Measurements from ENCODE around the gene MYO1E.

MYO1E gene

GRCh38 chr15:59262316-59262715, 110.4 kb downstream of the MYO1E start:
- no peak overlapping the region for H3K27ac ChIP-seq
- TF ChIP-seq, protein P1, sequence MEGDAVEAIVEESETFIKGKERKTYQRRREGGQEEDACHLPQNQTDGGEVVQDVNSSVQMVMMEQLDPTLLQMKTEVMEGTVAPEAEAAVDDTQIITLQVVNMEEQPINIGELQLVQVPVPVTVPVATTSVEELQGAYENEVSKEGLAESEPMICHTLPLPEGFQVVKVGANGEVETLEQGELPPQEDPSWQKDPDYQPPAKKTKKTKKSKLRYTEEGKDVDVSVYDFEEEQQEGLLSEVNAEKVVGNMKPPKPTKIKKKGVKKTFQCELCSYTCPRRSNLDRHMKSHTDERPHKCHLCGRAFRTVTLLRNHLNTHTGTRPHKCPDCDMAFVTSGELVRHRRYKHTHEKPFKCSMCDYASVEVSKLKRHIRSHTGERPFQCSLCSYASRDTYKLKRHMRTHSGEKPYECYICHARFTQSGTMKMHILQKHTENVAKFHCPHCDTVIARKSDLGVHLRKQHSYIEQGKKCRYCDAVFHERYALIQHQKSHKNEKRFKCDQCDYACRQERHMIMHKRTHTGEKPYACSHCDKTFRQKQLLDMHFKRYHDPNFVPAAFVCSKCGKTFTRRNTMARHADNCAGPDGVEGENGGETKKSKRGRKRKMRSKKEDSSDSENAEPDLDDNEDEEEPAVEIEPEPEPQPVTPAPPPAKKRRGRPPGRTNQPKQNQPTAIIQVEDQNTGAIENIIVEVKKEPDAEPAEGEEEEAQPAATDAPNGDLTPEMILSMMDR (IDR thresholded peaks at IDR 0.05) = no peak
- TF ChIP-seq ZFX (IDR thresholded peaks at IDR 0.05; ENCODE audit: borderline replicate concordance) = no peak

- H3K27ac ChIP-seq = no peak overlapping the region
Observed at GRCh38 chr15:59260090-59260489, 112.6 kb downstream of the MYO1E start.

DNA sequence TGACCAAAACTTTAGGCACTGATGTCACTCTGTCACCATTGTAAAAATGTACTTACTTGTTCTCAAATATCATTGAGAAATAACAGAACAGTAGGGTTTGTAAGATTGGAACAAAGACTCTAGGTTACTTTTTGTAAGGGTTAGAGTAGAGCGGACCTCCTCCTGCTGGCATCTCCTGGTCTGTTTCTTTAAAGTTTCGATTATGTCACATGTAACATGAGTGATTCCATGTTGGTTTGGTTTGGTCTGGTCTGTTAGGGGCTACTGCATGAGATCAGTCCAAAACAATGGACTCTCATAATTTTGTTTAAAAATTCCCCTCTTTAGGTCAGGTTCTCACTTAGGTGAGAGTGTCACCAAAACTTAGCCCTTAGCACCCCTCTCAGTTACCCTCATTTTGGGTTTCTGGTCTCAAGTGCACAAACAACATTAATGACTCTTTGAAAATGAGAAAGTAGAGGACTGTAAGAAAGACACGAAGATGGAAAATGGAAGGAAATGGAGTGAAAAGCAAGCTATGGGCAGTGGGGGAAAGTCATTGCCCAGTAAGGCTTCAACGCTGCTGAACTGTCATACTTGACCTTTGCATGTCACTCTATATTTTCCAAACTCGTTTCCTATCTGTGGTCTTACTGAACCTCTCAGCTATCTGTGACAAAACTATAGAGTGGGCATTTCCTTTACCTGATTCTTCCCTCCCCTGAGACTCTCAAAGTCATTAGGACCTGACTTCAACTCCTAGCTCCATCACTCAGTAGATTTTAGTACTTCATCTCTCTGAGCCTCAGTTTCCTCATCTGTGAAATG, 113.3 kb downstream of the MYO1E start:
- TF ChIP-seq, protein P1 (IDR thresholded peaks at IDR 0.05) = no peak
- TF ChIP-seq ZFX (IDR thresholded peaks at IDR 0.05; ENCODE audit: borderline replicate concordance) = no peak
- H3K27ac ChIP-seq = no peak overlapping the region

More at GRCh38 chr15:59260090-59260489, 112.6 kb downstream of the MYO1E start:
- TF ChIP-seq, protein P1 (IDR thresholded peaks at IDR 0.05) = no peak
- no peak for TF ChIP-seq ZFX (IDR thresholded peaks at IDR 0.05; ENCODE audit: borderline replicate concordance)

DNA sequence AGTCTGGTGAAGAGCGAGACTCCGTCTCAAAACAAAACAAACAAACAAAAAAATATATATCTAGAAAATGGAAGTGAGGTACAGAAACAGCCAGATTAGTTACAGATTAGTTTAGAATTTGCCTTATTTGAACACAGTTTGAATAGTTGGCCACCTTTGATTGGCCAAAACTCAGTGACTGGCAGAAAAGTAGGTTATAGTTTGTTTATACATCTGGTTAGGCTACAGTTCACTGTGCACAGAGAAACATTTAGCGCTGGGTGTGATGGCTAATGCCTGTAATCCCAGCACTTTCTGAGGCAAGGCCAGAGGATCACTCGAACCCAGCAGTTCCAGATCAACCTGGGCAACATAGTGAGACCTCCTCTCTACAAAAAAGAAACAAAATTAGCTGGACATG, 114.4 kb downstream of the MYO1E start:
- H3K27ac ChIP-seq = no peak overlapping the region
- TF ChIP-seq ZFX (IDR thresholded peaks at IDR 0.05; ENCODE audit: borderline replicate concordance) = no peak
- TF ChIP-seq, protein P1 (IDR thresholded peaks at IDR 0.05) = no peak

DNA sequence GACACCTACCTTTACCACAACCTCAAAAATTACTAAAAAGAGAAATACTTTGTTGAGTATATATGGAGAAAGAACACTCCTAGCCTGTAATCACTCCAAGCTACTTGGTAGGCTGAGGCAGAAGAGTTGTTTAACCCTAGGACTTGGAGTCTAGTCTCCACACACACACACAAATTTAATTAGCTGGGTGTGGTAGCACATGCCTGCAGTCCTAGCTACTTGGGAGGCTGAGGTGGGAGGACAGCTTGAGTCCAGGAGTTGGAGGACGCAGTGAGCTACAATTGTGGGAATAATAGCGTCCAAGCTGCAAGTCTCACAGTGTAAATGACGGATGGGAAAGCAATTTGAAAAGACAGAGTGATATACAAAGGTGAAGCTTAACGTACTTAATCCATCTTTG, 115.5 kb downstream of the MYO1E start:
- no peak overlapping the region for H3K27ac ChIP-seq
- TF ChIP-seq ZFX (IDR thresholded peaks at IDR 0.05; ENCODE audit: borderline replicate concordance) = no peak
- TF ChIP-seq, protein P1 (IDR thresholded peaks at IDR 0.05) = no peak

DNA sequence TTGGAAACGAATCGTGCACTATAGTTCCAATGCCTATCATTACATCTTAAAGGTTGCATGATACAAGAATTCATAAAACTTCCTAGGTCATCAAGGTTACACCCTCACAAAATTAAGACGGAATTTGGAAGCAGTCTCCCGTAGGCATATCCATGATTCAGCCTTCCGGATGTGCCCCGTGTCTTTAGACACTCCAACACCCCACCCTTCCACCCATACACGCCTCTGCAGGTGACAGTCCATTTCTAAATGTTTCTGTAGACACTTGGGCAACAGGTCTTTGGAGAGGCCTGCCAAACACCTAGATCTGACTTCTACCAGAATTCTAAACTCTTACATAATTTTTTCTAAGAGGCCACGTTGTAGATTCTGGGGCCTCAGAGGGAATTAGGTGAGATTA, 116.2 kb downstream of the MYO1E start:
- no peak for TF ChIP-seq ZFX (IDR thresholded peaks at IDR 0.05; ENCODE audit: borderline replicate concordance)
- TF ChIP-seq, protein P1 (IDR thresholded peaks at IDR 0.05) = no peak
- no peak overlapping the region for H3K27ac ChIP-seq

GRCh38 chr15:59255680-59256336, 116.9 kb downstream of the MYO1E start:
- TF ChIP-seq, protein P1 (IDR thresholded peaks at IDR 0.05) = no peak
- H3K27ac ChIP-seq = no peak overlapping the region
